ENCODE results near the gene NOTCH1.
"Not testable (repeated sequence)": the region's sequence is repeated elsewhere in the genome, so short reads cannot be mapped to it uniquely, and the experiment has no call there.

NOTCH1 gene

GRCh38 chr9:136545965-136546696, at the start of gene NOTCH1:
Gene NOTCH1, minus strand, starts transcription at chr9:136546048. Its CDS starts 262 bp downstream, at chr9:136545786.
- DNase-seq (ENCODE audit: low read depth in 2 of 2), result peak; percentile 79 to 82

GRCh38 chr9:136594492-136594891, 48.6 kb upstream of the NOTCH1 start:
- DNase-seq (ENCODE audit: low read depth in 2 of 2), result no peak

GRCh38 chr9:136593581-136593980, 47.7 kb upstream of the NOTCH1 start:
- DNase-seq (ENCODE audit: low read depth in 2 of 2), result no peak

- DNase-seq (ENCODE audit: low read depth in 2 of 2), result no peak
These were observed 46.8 kb upstream of the NOTCH1 start for GRCh38 chr9:136592666-136593065.

- no peak for DNase-seq (ENCODE audit: low read depth in 2 of 2)
These were observed 45.2 kb upstream of the NOTCH1 start for GRCh38 chr9:136590821-136591752.

GRCh38 chr9:136589766-136590763, 44.2 kb upstream of the NOTCH1 start:
- DNase-seq (ENCODE audit: low read depth in 2 of 2), result no peak

- no peak for DNase-seq (ENCODE audit: low read depth in 2 of 2)
These were observed 43.0 kb upstream of the NOTCH1 start for GRCh38 chr9:136588663-136589464.

GRCh38 chr9:136587944-136588662, 42.3 kb upstream of the NOTCH1 start:
- DNase-seq (ENCODE audit: low read depth in 2 of 2), result no peak

- DNase-seq (ENCODE audit: low read depth in 2 of 2), result no peak
These were observed 41.5 kb upstream of the NOTCH1 start for GRCh38 chr9:136587145-136587943.

GRCh38 chr9:136586391-136586953, 40.6 kb upstream of the NOTCH1 start:
- no peak for DNase-seq (ENCODE audit: low read depth in 2 of 2)

- DNase-seq (ENCODE audit: low read depth in 2 of 2), result no peak
These were observed 39.8 kb upstream of the NOTCH1 start for GRCh38 chr9:136585531-136586120.

GRCh38 chr9:136584934-136585333, 39.1 kb upstream of the NOTCH1 start:
- DNase-seq (ENCODE audit: low read depth in 2 of 2), result no peak

GRCh38 chr9:136584401-136584932, 38.6 kb upstream of the NOTCH1 start:
- DNase-seq (ENCODE audit: low read depth in 2 of 2), result no peak

GRCh38 chr9:136582977-136583735, 37.3 kb upstream of the NOTCH1 start:
- no peak for DNase-seq (ENCODE audit: low read depth in 2 of 2)

GRCh38 chr9:136581614-136582447, 36.0 kb upstream of the NOTCH1 start:
- no peak for DNase-seq (ENCODE audit: low read depth in 2 of 2)

GRCh38 chr9:136579650-136580219, 33.9 kb upstream of the NOTCH1 start:
- DNase-seq (ENCODE audit: low read depth in 2 of 2), result not testable (repeated sequence)

Data from stimulated activated CD8-positive, alpha-beta memory T cell treated with anti-CD3 and anti-CD28 coated beads, Interleukin-15, amount 100 ng/mL, for 4 hours (primary cell).